ENCODE results near the gene DIPK1A.
"Not testable (repeated sequence)": the region's sequence is repeated elsewhere in the genome, so short reads cannot be mapped to it uniquely, and the experiment has no call there.

DIPK1A gene

DNA sequence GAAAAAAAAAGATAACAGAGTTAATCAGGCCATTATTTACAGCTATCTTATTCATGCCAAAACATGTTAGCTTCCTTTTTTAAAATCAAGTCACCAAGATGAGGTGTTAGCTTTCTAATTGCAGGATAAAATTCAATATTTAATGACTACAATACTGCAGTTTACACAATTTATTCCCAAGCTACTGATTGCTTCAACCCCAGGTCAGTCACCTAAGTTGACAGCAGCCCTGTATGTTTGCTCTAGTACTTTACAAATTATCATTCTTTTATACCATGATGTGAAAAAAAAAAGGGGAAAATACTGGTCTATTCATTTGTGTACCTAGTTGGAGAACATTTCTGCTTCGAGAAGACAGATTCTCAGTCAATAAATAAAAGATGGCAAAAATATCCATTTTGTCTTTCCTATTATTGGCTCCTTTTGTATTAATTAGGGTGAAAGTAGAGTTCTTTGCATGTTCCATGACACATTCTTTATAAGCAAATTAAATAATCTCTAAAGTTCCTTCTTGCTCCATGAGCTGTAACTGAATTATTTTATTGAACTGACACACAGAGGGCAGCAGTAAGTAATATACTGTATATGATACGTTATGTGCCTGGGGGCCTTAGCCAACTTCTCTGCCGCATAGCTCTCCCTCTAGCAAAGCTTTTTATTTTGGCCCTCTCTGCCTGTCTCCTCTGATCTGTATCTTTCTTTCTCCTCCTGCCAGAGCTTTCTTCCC is 48.0 kb downstream of the DIPK1A start:
- DNase-seq: no peak

DNA sequence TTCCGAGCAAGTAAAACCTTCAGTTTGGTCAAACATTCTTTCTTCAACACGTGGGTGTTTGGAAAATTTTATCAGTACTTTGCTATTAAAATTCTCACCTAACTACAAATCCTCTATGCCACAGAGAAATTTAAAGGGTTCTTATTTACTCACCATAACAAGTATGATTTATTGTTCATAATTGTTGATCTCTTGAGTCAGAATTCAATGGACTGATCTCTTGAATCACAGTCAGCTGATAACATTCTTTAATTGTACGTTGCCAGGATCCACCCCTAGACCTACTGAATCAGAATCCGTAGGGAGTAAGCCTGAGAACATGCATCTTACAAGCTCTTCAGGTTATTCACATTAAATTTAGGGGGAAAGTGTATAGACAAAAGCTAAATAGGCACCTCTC is 51.2 kb downstream of the DIPK1A start:
- no peak for DNase-seq

DNA sequence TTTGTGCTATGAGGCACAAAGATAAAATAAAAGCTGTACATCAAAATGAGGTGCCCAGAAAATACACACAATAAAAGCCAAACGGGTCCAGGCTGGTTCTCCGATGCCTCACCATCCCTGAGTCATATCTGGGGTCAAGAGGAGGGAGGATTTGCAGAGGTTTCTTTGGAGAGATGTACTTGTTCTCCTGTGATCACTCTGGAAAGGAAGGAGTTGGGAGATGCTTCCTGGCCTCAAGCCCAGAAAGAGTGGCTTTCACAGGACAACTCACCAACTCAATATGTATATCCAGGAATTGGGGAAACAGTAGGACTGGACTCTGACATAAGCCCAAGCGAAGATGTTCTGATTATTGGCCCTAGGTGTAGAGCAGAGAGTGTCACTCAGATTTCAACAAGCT is 51.9 kb downstream of the DIPK1A start:
- no peak for DNase-seq

DNA sequence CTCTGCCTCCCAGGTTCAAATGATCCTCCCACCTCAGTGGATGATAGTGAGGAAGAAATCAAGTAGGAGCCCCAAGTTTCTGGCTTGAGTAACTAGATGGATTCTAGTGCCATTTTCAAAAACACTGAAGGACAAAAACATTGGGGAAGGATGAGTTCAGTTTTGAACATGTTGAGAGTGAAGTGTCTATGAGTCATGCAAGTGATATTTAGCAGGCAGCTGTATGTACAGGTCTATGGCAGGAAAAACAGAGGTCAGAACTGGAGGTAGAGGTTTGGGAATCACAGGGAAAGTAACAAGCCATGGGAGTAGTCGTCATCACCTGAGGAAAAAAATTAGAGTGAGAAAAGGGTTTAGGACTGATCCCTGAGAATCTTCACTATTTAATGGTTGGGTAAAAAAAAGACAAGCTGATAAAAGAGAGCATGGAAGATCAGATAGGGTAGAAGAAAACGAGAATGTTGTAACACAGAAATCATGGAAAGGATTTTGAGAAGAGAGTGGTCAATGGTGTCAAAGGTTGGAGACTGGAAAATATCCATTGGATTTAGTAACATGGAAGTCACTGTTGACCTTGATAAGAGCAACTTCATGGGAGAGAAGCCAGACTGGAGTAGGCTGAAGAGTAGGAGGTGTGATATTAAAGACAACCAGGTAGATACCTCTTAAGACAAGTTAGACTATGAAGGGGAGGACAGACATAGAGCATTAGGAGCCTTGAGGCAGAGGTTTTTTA is 53.1 kb downstream of the DIPK1A start:
- DNase-seq: no peak

DNA sequence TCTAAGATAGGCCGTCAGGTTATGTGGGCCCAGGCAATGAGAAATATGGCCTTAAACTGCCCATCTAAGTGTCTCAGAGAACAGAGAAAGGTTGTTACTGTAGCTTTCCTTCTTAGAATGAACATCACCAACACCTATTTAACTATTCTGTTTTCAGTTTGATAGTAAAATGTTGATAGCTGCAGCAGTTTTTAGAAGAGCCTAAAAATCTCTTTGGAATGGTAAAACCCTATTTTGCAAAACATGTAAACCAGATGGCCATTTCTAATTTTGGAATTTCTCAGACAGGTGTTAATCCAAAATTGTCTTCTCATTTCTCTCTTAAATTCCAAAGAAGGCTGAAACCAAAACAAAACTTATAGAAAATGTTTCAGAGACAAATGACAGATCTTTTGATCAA is 57.5 kb downstream of the DIPK1A start:
- no peak for DNase-seq

DNA sequence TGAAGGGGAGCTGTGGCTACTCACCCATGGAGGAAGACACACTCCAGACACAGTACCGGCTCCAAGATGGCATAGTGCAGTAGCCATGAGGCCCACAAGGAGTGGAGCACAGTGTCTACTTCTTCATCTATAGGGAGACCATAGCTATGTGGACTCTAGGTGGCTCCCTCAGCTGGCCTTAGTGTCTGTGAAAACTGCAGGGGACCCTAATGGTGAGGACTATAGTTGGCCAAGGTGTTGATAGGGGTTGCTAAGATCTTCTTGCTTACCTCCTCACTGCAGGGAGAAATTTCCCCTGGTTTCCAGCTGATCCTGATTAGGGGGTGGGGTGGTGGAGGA is 58.9 kb downstream of the DIPK1A start:
- DNase-seq: no peak

DNA sequence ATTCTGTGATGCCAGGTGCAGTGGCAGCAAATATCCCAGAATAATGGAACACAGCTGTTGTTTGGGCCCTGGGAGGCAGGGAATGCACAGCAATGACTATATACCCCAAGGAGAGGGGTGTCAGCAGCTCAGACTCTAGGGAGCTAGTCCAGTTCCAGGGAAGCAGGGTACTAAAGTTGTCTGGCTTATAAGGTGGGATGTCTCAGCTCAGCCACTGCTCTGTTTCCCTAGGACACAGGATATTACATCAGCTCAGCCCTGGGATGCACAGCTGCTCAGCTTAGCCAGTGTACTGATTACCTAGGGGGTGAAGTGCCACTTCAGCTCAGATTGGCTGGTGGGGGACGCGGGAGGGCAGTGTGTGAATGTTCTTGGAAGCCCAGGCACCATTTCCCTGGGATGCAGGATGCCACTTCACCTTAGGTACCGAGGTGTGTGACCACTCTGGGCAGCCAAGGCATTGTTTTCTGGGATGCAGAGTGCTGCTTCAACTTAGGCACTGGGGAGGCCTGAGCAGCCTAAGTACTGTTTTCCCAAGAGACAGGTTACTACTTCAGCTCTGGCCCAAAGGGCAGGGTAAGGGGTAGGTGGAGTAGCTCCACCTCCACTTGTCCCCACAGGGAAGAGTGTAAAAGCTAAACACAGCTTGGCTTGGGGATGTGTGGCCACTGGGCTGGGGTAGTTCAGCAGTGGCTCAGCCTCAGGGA is 59.4 kb downstream of the DIPK1A start:
- no peak for DNase-seq

DNA sequence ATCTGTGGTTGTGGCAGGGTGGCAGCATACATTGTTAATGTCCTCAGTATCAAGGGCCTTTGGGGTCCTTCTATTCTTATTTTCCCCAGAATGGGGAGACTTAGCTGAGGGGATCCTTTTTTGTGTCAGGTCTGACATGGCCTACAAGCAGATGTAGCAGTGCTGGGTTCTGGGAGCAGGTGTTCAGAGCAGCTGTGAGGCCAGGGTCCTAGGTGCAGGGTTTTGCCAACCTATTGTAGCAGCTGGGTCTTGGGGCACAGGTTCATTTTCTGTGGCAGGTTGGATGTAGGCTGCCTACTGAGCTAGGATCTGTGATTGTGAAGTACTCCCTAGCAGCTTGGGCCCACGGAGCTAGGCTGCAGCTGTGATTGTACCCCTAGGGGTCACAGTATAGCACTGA is 60.1 kb downstream of the DIPK1A start:
- no peak for DNase-seq

DNA sequence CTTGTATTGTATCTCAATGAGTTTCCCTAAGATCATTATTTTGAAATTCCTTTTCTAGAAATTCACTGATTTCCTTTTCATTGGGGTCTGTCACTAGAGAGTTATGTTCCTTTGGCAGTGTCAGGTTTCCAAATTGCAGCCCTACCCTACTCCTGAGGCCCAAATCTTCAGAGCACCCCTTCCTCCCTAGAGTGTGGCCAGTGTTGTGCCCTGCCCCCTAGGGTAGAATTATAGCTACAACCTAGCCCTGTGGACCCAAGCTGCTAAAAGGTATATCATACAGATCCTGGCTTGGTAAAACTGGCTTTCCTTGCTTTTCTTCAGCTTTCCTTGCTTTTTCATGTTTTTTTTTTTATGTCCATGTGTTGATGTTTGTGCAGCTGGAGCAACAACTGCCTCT is 60.7 kb downstream of the DIPK1A start:
- DNase-seq: no peak

DNA sequence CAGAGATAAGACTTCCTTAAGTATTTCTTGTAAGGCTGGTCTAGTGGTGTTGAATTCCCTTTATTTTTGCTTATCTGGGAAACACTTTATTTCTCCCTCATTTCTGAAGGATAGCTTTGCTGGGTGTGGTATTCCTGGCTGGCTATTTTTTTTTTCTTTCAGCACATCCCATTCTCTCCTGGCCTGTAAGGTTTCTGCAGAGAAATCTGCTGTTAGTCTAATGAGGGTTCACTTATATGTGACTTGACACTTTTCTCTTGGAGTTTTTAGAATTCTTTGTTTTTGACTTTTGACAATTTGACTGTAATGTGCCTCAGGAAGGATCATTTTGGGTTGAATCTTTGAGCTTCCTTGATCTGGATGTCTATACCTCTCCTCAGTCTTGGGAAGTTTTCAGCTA is 61.5 kb downstream of the DIPK1A start:
- DNase-seq: no peak

DNA sequence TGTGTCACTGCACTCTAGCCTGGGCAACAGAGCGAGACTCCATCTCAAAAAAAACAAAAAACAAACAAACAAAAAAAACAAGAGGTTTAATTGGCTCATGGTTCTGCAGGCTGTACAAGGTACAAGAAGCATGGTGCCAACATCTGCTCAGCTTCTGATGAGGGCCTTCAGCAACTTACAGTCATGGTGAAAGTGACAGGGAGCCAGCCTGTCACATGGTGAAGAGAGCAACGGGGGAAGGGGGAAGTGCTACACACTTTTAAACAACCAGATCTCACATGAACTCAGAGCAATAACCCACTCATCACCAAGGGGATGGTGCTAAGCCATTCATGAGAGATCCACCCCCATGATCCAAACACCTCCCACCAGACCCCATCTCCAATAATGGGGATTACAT is 63.2 kb downstream of the DIPK1A start:
- not testable (repeated sequence) for DNase-seq

DNA sequence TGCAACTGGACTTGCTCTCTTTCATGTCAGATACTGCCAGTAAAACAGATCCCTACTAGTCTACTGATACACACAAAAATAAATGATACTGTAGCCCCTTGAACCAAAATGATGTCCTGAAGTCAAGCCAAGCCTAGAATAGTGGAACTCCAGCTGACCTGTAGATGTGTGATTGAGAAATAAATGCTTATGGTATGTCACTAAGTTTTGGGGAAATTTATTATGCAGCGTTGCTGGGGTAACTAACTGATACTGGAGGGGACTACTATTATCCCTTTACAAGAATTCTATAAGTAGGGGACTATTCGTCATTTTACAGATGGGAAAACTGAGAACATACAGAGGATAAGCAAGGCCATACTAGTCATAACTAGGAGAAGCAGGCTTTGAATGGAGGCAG is 73.8 kb downstream of the DIPK1A start:
- no peak for DNase-seq

DNA sequence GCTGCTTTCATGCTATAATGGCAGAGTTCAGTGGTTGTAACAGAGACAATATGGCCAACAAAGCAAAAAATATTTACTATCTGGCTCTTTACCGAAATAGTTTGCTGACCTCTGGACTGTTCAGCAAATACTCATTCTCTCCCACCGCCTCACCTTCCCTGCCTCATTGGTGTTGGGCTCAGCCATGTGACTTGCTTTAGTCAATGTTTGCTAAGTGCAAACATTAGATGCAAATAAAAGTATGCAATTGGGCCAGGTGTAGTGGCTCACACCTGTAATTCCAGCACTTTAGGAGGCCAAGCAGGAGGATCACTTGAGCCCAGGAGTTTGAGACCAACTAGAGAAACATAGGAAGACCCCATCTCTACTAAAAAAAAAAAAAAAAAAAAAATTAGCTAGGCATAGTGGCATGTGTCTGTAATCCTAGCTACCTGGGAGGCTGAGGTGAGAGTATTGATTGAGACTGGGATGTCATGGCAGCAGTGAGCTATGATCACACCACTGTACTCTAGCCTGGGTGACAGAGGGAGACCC is 74.3 kb downstream of the DIPK1A start:
- no peak for DNase-seq

DNA sequence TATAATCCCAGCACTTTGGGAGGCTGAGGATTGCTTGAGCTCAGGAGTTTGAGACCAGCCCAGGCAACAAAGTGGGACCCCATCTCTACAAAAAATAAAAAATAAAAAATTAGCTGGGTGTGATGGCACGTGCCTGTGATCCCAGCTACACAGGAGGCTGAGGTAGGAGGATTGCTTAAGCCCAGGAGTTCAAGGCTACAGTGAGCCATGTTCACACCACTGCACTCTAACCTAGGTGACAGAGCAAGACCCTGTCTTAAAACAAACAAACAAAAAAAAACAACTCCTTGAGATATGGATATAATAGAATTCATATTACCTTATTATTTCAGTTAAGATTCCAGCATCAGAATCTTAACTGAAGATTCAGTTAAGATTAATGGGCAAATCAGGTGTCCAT is 77.1 kb downstream of the DIPK1A start:
- no peak for DNase-seq

DNA sequence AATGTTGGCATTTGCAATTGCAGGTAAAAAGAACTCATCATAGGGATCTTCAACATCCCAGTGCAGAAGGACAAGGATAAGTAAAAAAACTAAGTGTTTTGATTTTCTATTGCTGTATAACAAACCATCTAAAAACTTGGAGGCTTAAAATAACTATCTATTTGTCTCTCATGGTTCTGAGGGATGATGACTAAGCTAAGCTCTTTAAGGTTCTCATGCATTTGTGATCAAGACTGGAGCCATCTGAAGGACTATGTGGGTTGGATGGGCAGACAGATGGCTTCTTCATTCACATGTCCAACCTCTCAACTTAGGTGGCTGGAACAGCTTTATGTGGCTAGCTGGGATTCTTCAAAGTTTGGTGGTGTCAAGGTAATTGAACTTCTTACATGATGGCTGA is 78.0 kb downstream of the DIPK1A start:
- no peak for DNase-seq

DNA sequence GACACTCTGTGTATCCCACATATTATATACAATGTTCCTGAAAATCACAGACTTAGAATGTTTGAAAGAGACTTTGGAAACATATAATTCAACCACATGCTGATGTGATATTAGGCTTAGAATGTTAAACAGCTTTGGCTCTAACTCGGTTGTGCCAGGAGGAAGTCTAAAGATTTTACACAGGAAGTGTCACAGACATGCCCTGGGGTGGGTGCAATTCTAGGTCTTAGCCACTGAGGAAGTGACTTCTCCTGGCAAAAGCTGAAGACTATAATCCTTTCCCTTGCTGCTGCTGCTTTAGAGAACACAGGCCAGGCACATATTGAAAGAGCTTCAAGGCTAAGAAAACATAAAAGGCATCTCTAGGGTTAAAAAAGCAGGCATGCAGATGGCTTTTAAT is 78.4 kb downstream of the DIPK1A start:
- peak; percentile 77 for DNase-seq

DNA sequence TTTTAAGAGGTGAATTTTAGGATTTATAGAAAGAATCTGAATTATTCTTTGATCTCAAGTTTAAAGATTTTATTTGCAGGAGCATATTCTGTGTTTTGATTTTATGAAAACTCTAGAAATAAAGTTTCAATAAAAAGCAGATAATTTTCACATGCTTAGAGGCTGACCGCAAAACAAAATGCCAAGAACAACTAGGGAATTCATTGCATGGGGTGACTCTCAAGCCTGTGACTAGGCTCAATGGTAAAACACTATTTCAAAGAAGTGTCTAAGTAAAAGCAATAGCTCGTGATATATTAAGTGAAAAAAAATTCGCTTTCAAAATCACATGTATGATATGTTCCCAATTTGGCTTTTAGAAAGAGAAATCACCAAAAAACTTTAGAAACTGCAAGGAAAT is 79.9 kb downstream of the DIPK1A start:
- DNase-seq: no peak

DNA sequence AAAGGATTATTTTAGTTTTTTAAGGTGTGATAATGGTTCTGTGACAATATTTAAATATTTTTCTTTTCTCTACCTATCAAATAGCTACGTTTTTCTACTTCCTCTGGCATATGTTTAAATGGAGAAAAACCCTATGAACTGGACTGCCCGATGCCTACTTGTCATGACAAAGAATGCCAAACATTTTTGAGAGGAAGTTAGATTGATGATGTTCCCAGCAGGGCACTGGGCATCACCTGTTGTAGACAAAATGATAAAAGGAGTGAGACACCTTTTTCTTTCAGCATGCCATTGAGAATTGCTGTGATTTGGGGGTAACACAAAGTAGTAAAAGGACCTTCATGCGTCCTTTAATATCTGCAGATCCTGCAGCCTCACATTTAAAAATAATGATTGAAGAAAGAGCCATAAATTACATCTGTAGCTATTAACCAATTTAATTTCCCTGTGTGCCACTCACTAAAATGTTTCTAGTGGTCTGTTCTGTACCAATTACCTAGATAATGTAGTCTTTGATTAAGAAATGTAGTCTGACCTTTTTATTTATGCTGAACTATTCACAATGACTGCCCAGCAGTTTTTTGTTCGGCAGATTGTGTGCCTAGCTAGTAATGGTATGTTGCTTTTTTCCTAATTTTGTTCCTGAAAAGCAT is 81.8 kb downstream of the DIPK1A start:
- DNase-seq: no peak

DNA sequence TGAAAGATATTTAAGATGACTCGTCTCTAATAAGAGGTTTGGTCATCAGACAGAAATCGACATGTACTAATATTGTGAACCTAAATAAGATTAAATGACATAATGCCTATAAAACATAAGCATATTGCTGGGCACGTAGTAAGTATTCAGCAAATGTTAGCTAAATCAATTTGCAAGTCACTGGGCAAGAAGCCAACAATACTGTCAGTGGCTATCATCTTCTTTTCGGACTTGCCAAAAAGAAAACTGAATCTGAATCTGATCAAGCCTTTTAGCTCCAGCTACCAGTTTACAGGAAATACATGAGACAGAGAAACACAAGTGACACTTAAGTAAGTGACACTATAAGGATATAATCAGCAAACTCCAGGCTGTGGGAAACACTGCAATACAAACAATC is 83.5 kb downstream of the DIPK1A start:
- peak; percentile 9 for DNase-seq

DNA sequence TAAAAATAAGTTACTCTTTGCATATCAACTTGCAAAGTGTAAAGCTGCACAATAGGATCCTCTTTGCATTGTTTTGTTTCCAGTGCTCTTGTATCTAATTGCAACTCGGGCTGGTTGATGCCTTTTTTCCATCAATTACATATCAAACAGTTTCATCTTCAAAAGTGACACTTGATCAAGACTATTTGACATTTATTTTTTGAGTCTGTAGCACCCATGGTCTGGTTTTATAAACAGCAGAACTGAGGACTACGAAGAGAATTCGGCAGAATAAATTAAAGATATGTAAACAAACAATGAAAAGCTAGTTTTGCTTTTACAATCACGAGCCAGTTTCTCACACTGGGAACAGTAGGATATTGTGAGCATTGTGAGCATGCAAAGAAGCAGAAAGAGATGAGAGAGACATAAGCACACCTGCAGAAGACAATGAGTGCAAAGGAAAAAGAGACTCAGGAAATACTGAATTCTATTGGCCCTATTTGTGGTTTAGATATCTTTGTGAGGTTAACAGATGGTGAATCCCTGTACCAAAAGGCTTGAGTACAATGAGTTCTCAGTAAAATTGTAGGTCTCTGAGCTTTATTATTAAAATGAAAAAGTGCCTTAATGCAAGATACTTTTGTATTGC is 84.1 kb downstream of the DIPK1A start:
- no peak for DNase-seq

DNA sequence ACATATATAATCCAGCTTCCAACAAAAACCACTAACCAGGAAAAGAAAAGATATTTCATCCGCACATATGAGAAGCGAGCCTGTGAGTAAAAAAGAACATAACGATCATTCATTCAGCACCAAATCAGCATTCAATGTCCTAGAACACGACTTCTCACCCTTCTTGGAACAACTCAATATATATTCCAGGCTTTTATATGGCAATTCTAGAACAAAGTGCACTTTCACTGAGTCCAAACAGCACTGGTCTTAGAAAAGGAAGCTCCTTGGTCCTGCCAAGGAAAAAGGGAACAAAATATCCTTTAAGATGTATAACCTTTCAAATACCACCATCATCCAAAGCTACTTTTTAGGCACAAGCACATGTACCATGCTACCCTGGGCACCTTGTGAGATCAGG is 84.9 kb downstream of the DIPK1A start:
- no peak for DNase-seq

DNA sequence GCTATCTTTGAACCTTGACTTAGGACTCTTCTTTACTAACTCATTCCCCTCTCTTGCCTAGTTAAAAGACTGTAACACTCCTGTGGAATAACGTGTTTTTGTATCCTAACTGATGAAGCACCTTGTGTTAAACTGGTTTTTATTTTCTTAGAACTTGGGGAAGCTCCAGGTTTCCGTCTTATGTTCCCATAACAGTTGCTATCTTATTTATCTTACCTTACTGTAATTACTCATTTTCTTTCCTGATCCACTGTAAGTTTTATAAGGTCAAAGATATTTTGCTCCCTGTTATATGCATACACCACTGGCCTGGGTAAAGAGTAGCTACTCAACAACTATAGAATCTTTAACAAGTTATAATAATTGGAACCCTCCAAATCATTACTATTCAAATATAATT is 86.3 kb downstream of the DIPK1A start:
- DNase-seq: no peak

DNA sequence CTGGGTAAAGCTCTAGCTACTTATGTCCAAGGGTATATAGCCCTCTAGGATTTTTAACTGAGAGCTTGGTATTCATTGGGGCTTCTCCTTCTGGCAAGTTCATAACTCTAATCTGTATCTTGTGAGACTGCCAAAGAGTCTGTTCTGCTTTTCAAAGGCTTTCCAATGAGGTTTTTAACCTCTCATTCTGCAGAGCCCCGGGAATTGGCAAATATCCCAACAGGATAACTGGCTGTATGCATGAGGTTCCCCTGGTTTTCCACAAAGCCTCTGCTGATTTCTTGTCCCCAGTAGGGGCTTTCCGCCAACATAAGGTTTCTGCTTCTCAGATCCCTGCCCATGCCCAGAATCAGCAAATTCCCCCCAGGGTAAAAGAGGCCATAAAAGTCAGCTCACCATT is 88.5 kb downstream of the DIPK1A start:
- DNase-seq: no peak
